Measurements from ENCODE around the gene WWTR1. TPM values are rescaled to one million over a fixed set of nuclear protein-coding genes. Genes with fewer than 3 reads are reported as not detected.

Gene WWTR1
- total and polyA plus RNA-seq, 2 of the 8 experiments (the other 6 are each of a cell fraction or from before 2014, with no cell fraction given) = 15.7 to 18.6 TPM

DNA sequence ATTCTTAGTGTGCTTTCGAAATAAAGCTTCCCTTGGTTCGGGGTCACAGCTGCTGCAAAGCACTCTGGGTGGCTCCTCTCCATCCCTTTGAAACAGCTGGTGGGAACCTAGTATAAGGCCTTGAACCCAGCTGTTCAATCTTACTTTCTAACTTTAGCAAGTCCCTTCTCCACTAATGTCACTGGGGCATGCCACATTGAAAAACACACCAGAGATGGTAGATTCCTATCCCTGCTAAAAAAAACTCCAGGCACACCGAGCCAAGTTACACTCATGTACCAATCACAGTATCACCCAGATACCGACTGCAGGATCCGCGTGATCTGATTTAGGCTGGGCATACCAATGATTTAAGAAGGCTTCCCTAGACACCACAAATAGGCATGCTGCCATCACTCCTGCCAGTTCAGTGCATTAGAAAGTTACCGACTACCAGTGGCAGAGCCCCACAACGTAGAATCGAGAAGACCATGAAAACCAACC lies 65.0 kb downstream of the WWTR1 start (continued):
- TF ChIP-seq, protein P1, sequence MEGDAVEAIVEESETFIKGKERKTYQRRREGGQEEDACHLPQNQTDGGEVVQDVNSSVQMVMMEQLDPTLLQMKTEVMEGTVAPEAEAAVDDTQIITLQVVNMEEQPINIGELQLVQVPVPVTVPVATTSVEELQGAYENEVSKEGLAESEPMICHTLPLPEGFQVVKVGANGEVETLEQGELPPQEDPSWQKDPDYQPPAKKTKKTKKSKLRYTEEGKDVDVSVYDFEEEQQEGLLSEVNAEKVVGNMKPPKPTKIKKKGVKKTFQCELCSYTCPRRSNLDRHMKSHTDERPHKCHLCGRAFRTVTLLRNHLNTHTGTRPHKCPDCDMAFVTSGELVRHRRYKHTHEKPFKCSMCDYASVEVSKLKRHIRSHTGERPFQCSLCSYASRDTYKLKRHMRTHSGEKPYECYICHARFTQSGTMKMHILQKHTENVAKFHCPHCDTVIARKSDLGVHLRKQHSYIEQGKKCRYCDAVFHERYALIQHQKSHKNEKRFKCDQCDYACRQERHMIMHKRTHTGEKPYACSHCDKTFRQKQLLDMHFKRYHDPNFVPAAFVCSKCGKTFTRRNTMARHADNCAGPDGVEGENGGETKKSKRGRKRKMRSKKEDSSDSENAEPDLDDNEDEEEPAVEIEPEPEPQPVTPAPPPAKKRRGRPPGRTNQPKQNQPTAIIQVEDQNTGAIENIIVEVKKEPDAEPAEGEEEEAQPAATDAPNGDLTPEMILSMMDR (IDR thresholded peaks at IDR 0.05; ENCODE audit: control extremely low read depth in 1 of 3, insufficient read depth in 1 of 3, low read depth in 1 of 3, low read length in 3 of 3) = no peak
- TF ChIP-seq CBX8 (IDR thresholded peaks at IDR 0.05; ENCODE audit: borderline replicate concordance, low read depth, low read length) (no peak), YY1 (IDR thresholded peaks at IDR 0.05; ENCODE audit: low read depth, low read length) (no peak), POU5F1 (IDR thresholded peaks at IDR 0.05; ENCODE audit: low read depth, low read length) (no peak)
